Lower leg skin (tissue), 4 donors: ENCODE results near the gene DTX4. TPM values are rescaled to one million over a fixed set of nuclear protein-coding genes. Genes with fewer than 3 reads are reported as not detected.

Experiments used
- DNase-seq, 2 donors: peaks; one replicate each; pipeline ENCODE4 v3.0.0-alpha.2; 2019; ENCODE audit warnings: low spot score in 2 of 2
- H3K4me3 ChIP-seq: fragments of 200-600 bp; sonication (generic); 2 replicates; pipeline ENCODE4 v1.5.1; 2017; ENCODE audit warnings: mild to moderate bottlenecking, low read depth; ENCODE audit not compliant: poor library complexity, severe bottlenecking
- POLR2A ChIP-seq, 2 donors: fragments of 450-650 bp; IDR thresholded peaks; one replicate each; pipeline ENCODE4 v1.6.1; 2016 to 2017; ENCODE audit warnings: antibody characterized with exemption in 2 of 2, mild to moderate bottlenecking in 1 of 2, moderate library complexity in 1 of 2
- WGBS, 2 donors: methylation state at CpG; one replicate each; pipeline ENCODE4 v1.1.5; 2018; 5-methylcytosine and 5-hydroxymethylcytosine counted together
- intact Hi-C: fragments of 100-400 bp; cut with DNase I; formaldehyde crosslinking; loops from one replicate; pipeline ENCODE4 v1.15.0; 2023; ENCODE audit warnings: low total_unique reads
- total RNA-seq, 4 donors: library from RNA; depleted of rRNA; stranded (reverse); fragments of >200 nt; gene quantifications; one replicate each; pipeline ENCODE4 v1.1.0, GENCODE V29; 2016
- TF ChIP-seq, protein P1 (sequence below), 3 donors: fragments of 450-650 bp; IDR thresholded peaks; one replicate each; pipeline ENCODE4 v1.5.1; 2016; ENCODE audit warnings: antibody characterized with exemption in 3 of 3, mild to moderate bottlenecking in 3 of 3, moderate library complexity in 2 of 3

Gene DTX4
- total RNA-seq, 4 donors from 2014 or later = 1.2 to 6.4 (median 3.4) TPM

DNA sequence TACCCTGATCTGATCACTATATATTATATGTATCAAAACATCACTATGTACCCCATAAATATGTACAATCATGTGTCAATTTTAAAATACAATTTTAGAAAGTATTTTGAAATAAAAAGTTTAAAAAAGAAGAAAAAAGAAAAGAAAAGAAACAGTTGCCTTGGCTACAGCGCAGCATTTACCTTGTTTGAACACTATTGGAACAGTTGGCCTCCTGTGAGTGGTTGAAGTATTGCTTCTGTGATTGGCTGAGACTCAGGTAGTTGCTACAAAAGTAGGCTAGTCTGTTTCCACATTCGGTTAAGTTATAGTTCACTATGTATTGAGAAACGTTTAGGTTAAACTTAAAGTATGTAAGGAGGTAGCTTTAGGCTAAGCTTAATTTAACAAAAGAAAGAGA, 7.9 kb upstream of the DTX4 start:
- no peak overlapping the region for H3K4me3 ChIP-seq
- 79 to 81% methylated on average over 3 of the region's 3 CpGs for WGBS, 2 donors
- DNase-seq = no peak
- intact Hi-C loops = no loop called here
- TF ChIP-seq, protein P1, sequence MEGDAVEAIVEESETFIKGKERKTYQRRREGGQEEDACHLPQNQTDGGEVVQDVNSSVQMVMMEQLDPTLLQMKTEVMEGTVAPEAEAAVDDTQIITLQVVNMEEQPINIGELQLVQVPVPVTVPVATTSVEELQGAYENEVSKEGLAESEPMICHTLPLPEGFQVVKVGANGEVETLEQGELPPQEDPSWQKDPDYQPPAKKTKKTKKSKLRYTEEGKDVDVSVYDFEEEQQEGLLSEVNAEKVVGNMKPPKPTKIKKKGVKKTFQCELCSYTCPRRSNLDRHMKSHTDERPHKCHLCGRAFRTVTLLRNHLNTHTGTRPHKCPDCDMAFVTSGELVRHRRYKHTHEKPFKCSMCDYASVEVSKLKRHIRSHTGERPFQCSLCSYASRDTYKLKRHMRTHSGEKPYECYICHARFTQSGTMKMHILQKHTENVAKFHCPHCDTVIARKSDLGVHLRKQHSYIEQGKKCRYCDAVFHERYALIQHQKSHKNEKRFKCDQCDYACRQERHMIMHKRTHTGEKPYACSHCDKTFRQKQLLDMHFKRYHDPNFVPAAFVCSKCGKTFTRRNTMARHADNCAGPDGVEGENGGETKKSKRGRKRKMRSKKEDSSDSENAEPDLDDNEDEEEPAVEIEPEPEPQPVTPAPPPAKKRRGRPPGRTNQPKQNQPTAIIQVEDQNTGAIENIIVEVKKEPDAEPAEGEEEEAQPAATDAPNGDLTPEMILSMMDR (IDR thresholded peaks at IDR 0.05) = no peak
- TF ChIP-seq POLR2A (IDR thresholded peaks at IDR 0.05) = no peak

DNA sequence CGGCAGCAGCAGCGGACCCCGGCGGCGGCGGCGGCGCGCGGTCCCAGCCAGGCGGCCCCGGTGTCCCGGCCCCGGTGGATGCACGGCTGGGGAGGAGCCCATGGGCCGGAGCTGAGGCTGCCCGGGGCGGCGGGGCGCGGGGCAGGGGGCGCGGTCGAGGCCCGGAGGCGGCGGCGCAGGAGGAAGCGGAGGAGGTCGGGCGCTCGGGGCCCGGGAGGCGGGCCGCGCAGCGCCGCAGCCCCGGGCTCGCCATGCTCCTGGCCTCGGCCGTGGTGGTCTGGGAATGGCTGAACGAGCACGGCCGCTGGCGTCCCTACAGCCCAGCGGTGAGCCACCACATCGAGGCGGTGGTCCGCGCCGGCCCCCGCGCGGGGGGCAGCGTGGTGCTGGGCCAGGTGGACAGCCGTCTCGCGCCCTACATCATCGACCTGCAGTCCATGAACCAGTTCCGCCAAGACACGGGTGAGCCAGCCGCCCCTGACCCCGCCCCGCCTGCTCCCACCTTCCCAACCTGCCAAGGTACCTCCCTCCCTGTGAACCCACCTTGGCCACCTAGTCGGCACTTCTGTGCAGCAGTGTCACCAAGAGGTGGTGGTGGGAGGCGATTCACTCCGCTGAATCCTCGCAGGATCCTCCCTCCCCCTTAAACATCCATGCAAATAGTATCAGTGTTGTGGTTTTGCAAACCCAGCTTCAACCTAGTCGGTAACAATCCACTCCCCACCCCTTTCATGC, 580 bp downstream of the DTX4 start:
- peak in 1 of 2 donors; percentile 88 for DNase-seq
- peak overlapping the region; percentile 28 for H3K4me3 ChIP-seq
- 0 to 4% methylated on average over 13 to 43 of the region's 70 CpGs for WGBS, 2 donors
- TF ChIP-seq, protein P1 (IDR thresholded peaks at IDR 0.05) = no peak
- TF ChIP-seq POLR2A (IDR thresholded peaks at IDR 0.05) = no peak
- intact Hi-C loops = no loop called here

DNA sequence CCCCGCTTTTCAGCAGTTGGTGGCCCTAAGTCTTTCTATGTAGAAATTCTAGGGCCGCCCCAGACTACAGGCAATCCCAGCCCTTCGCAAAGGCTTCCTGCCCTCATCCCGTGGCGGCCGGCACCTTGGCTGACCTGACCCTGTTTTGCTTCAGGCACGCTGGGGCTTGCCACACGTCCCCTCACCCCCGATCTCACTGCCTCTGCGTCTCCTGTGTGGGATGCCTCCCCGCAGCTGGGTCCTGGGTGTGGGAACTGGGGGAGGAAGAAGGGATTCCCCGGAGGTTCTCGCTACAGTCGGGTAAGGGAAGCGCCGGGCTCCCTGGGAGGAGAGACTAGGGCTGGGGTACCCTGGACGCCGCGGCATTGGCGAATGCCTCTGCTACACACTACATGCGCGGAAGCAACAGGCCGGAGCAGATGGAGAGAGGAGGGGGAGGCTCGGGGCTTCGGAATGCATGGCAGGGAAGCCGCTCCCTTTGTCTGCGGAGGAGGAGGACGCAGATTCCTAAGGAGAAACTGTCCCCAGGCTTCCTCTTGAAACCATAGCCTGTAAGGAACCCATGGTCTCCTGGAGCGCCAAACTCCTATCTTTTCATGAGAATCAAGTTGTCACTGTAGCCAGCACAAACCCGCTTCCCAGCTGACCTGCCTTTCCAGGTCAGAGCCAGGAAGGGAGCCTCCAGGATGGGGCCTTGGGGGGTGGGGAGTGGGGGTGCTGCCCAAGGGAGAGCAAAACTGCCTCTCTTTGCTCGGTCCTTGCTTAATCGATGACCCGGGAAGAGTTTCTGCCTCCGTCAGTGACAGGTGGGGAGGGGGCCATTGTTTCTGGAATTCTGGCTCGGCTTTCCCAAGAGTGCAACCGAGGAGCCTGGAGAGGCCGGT, 1.4 kb downstream of the DTX4 start:
- TF ChIP-seq, protein P1 (IDR thresholded peaks at IDR 0.05) = no peak
- TF ChIP-seq POLR2A (IDR thresholded peaks at IDR 0.05) = no peak
- intact Hi-C loops = no loop called here
- WGBS, 2 donors = 5 to 7% methylated on average over 33 to 37 of the region's 37 CpGs

DNA sequence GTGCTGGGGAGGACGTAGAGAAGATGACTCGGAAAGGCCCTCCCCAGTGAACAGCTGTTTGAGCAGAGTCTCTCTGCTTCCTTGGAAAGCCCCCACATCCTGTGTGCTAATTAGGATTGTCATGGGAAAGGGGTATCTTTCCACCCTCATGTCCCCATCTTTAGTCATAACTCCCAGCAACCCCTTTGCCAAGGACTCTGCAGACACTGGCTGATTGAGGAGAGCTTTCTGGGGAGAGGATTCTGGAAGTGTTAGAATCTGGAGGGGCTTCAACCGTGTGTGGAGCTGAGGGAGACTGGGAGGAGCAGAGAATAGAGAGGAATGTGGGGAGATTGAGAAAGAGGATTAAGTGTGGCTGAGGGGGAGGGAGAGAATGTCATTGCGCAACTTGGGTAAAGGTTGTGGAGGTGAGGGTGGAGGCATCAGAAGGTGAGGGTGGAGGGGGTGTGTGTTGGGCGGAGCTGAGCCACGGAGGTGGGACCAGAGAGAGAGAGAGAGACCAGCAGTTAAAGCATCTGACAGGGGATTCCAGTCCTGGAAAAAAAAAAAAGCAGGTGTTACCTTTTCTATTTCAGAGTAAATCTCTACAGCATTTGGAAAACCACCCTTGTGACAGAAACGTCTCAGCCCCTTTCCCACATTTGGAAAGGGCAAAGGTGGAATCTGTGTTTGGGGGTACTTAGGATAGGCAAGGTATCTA, 2.2 kb downstream of the DTX4 start:
- intact Hi-C loops = no loop called here
- 31 to 33% methylated on average over 7 of the region's 7 CpGs for WGBS, 2 donors
- H3K4me3 ChIP-seq = no peak overlapping the region
- DNase-seq = no peak
- TF ChIP-seq POLR2A (IDR thresholded peaks at IDR 0.05) = no peak
- TF ChIP-seq, protein P1 (IDR thresholded peaks at IDR 0.05) = no peak

More for the DNA sequence above, 1.4 kb downstream of the DTX4 start:
- peak in 1 of 2 donors; percentile 90 for DNase-seq
- H3K4me3 ChIP-seq = peak overlapping the region; percentile 28

DNA sequence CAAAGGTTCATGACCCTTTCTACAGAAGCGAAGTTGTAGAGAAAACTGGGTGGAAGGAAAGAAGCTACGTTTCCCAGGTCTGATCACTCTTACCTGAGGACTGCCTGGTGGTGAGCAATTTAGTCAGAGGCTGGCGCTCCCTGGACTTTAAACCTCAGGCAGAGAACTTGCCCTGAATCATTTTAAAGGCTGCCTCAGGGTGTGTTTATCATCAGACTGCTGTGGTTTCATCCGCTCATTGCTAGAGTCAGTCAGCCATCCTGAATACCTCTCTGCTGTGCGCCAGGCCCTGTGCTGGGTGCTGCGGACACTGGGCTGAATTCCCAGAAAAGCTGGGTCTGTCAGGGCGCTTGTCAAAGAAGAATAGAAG, 2.7 kb downstream of the DTX4 start:
- intact Hi-C loops = no loop called here
- TF ChIP-seq POLR2A (IDR thresholded peaks at IDR 0.05) = no peak
- TF ChIP-seq, protein P1 (IDR thresholded peaks at IDR 0.05) = no peak
- 61 to 76% methylated on average over 7 of the region's 7 CpGs for WGBS, 2 donors
- no peak overlapping the region for H3K4me3 ChIP-seq
- no peak for DNase-seq
